IPS-15b (cell line): ENCODE results near the gene NRXN3.

Experiments
- H3K27me3 ChIP-seq: one replicate; pipeline ENCODE4 v1.6.1; 2013; ENCODE audit warnings: low read length; ENCODE audit not compliant: control insufficient read depth, insufficient read depth
- H3K36me3 ChIP-seq: one replicate; pipeline ENCODE4 v1.6.1; 2013; ENCODE audit warnings: low read length; ENCODE audit not compliant: control insufficient read depth, insufficient read depth
- H3K4me1 ChIP-seq: one replicate; pipeline ENCODE4 v1.6.1; 2013; ENCODE audit warnings: mild to moderate bottlenecking, low read length; ENCODE audit not compliant: control insufficient read depth, insufficient read depth
- H3K4me3 ChIP-seq: one replicate; pipeline ENCODE4 v1.5.1; 2013; ENCODE audit warnings: low read depth, low read length
- H3K9ac ChIP-seq: one replicate; pipeline ENCODE4 v1.6.1; 2013; ENCODE audit warnings: low read depth, mild to moderate bottlenecking, low read length
- H3K9me3 ChIP-seq: one replicate; pipeline ENCODE4 v1.6.1; 2013; ENCODE audit warnings: mild to moderate bottlenecking, low read length; ENCODE audit not compliant: control insufficient read depth, insufficient read depth

NRXN3 gene

DNA sequence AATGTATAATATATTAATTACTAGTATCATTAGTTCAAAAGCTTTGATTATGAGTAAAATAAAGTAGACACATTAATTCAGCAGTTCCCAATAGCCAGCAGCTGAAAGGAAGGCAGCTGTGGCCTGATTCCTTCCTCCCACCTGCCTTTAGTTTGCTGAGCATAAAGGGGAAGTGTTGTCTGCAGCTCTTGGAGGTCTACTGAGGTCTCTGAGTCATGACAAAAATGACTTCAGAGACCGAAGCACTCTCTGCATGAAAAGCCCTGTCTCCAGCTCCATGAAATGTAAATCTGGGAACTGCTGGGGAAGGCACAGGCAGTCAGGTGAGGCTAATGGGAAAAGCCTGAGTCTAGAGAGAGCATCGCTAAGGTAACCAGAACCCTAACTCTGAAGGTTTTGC lies 165.4 kb downstream of the NRXN3 start:
- H3K4me3 ChIP-seq, result no peak overlapping the region
- H3K9me3 ChIP-seq, result no peaks in the 10 kb centered on the region
- H3K36me3 ChIP-seq, result no peaks in the 10 kb centered on the region
- no peaks in the 10 kb centered on the region for H3K4me1 ChIP-seq
- no peaks in the 10 kb centered on the region for H3K27me3 ChIP-seq
- no peak overlapping the region for H3K9ac ChIP-seq

DNA sequence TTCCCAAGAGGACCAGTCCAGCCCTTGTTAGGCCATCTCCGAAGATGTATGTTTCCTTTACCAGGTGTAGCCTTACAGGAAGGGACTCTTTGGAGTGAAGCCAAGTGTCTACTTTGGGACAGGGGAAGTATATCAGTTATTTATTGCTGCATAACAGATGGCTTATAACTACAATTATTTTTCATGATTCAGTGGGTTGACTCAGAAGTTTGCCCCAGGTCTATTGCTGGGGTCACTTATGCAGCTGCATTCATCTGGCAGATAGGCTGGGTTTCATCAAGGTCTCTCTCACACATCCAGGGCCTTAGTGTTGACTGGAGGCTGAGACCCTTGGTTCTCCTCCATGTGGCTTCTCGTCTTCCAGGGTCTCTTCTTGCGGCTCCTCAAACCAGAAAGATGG lies 170.1 kb downstream of the NRXN3 start:
- no peaks in the 10 kb centered on the region for H3K9me3 ChIP-seq
- H3K4me1 ChIP-seq, result no peaks in the 10 kb centered on the region
- no peaks in the 10 kb centered on the region for H3K27me3 ChIP-seq
- H3K4me3 ChIP-seq, result no peak overlapping the region
- H3K36me3 ChIP-seq, result no peaks in the 10 kb centered on the region
- H3K9ac ChIP-seq, result no peak overlapping the region

DNA sequence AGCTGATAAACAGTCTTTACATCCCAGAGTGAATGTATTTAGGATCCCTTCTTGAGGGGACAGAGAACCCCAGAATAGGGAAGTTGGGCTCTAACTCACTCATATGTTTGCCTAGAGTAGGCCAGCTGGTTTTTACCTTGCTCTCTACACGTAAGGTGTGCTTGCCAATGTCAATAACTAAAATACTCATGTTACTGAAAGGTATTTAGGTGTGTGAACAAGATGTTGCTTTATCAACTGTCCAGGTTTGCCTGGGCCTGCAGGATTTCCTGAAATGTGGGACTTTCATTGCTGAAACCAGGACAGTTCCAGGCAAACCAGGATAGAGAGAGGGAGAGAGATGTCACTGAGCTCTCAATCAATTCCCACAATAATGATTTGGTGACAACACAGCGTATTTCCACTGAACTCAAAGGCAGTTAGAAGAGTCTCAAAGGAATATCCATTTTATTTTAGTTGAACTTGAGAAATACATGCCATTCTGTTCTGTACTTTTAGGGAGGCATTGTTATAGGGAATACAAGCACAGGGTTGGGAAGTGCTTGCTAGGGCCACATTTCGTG lies 171.7 kb downstream of the NRXN3 start:
- Histone ChIP-seq H3K27me3 (no peaks in the 10 kb centered on the region), H3K36me3 (no peaks in the 10 kb centered on the region), H3K4me3 (no peak overlapping the region), H3K4me1 (no peaks in the 10 kb centered on the region), H3K9ac (no peak overlapping the region), H3K9me3 (no peaks in the 10 kb centered on the region)

DNA sequence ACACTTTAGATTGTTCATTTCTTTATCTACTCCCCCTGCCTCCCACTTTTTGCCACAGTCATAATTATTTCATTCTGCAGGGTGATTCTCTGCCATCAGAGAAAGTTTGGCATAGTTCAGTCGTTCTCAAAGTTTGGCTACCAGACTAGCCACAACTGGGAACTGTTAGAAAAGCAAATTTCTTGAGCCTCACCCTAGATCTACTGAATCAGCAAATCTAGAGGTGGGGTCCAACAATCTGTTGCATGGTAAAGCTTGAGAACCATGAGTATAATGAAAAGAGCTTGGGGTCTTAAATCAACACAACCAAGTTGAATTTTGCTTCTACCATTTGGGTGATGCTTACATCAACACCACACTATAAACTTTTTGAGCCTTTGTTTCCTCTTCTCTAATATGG lies 172.7 kb downstream of the NRXN3 start:
- Histone ChIP-seq H3K9ac (no peak overlapping the region), H3K27me3 (no peaks in the 10 kb centered on the region), H3K4me1 (no peaks in the 10 kb centered on the region), H3K9me3 (no peaks in the 10 kb centered on the region), H3K36me3 (no peaks in the 10 kb centered on the region), H3K4me3 (no peak overlapping the region)

DNA sequence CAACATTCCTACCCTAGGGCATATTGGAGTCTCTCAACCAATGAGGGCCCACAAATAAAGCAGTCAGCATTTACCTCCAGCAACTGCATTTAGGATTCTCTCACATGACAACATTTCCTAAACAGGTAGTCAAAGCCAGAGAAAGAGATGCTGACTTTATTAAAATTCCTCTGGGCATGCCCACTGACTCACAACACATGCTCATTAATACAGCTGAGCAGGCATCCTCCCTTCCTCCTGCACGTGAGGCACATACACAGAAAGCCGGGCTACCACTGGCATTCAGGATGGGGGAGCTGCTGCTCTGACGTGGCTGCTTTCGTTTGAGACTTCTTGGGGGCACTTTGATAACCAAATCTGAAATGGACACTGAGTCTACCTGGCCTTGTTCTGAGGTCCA lies 174.1 kb downstream of the NRXN3 start:
- Histone ChIP-seq H3K4me3 (no peak overlapping the region), H3K27me3 (no peaks in the 10 kb centered on the region), H3K4me1 (no peaks in the 10 kb centered on the region), H3K9ac (no peak overlapping the region), H3K9me3 (no peaks in the 10 kb centered on the region), H3K36me3 (no peaks in the 10 kb centered on the region)

DNA sequence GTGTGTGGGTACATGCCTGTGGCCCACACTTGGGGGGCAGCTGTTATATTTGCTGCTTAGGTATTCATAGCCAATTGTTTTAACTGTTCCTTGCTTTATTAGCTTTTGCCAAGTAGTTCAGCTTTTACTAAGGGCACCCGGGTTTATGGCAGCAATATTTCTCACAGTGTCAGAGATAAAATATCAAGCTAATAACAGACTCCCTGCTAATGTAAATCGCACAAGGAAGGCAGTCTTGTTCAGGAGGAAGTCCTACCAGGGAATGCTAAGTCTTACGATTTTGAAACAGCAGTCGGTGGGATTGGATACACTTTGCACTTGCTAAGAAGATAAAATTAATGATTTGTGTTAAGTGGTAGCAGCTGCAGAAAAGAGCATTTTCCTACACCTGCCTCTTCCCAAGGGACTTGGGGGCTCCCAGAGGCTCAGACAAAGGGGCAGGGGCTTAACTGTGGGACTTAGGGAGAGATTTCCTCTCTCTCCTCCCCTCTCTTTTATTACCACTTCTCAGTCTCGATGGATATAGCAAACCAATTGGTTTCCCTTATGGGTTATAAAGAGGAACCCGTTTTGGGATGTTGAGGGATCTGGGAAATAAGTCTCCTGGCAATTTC lies 175.1 kb downstream of the NRXN3 start:
- H3K4me3 ChIP-seq, result no peak overlapping the region

DNA sequence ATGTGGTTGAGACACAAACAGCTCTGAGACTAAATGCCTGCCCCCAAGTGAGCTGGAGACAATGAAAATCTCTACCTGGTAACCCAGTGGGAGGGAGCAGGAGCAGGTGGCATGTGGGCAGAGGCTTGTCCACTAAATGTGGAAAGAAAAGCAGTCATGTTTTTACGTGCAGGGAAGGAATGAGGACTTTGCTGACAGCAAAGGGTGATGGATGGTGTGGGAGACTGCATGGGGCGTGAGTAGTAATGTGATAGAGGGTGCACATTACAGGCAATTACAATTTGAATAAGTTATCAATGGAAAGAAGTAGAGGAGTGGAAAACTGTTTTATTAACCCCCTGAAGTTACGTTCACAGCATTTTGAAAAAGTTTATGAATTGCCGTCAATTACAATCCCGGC lies 176.6 kb downstream of the NRXN3 start:
- Histone ChIP-seq H3K4me3 (no peak overlapping the region), H3K9me3 (no peaks in the 10 kb centered on the region), H3K9ac (no peak overlapping the region), H3K36me3 (no peaks in the 10 kb centered on the region), H3K4me1 (no peaks in the 10 kb centered on the region), H3K27me3 (no peaks in the 10 kb centered on the region)

More for the DNA sequence above, 175.1 kb downstream of the NRXN3 start:
- Histone ChIP-seq H3K36me3 (no peaks in the 10 kb centered on the region), H3K9me3 (no peaks in the 10 kb centered on the region), H3K9ac (no peak overlapping the region), H3K4me1 (no peaks in the 10 kb centered on the region), H3K27me3 (no peaks in the 10 kb centered on the region)

DNA sequence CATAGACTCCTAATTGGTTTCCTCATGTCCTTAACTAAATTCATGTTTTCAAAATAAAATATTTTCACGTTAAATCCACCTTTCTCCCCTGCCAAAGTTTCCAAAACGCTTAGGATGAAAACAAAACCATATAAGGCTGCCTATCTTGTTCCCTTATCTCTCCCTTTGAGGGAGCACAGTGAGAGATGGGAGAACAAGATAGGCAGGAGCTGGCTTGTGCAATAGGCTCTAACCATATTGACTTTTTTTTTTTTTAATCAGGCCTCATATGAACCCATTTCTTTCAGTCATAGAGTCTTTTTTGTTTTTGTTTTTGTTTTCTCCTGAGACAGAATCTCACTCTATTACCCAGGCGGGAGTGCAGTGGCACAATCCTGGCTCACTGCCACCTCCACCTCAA lies 184.9 kb downstream of the NRXN3 start:
- H3K9me3 ChIP-seq, result no peaks in the 10 kb centered on the region
- H3K4me3 ChIP-seq, result no peak overlapping the region
- H3K4me1 ChIP-seq, result no peaks in the 10 kb centered on the region
- H3K27me3 ChIP-seq, result no peaks in the 10 kb centered on the region
- H3K36me3 ChIP-seq, result no peaks in the 10 kb centered on the region
- no peak overlapping the region for H3K9ac ChIP-seq

DNA sequence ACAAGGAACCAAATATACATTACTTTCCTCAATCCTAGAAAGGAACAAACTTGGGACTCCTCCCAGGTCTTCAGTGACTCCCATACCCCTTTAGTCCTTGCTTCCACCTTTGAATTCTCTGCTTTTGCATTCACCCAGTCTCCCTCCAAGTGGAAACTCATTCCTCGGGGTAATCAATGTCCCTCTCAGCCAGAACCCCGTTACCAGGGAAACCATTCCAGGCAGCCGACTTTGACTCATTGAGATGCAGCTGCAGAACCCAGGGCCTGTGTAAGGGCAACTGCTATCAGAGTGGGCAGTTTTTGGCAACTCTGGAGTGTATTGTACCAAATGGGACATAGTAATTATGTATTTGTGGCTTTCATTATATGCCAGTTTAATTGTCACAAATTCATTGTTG lies 186.2 kb downstream of the NRXN3 start:
- Histone ChIP-seq H3K4me1 (no peaks in the 10 kb centered on the region), H3K27me3 (no peaks in the 10 kb centered on the region), H3K9me3 (no peaks in the 10 kb centered on the region), H3K36me3 (no peaks in the 10 kb centered on the region), H3K9ac (no peak overlapping the region), H3K4me3 (no peak overlapping the region)

DNA sequence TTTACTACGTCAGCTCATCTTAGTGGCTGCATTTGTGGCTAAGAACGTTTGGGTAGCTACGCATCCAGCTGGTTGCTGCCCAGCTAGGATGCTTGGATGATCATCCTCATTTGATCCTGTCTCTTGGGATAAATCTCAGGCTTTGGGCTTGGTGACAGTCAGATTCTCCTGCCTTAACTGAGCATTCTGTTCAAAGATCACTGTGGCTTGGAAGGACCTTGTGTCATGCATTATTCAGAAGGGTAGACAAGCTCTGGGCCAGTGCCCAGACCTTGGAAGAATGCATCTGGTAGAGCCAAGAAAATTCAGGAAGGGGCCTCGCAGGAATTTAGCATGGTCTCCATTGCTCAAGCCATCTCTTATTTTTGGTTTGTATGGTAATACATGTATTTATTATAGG lies 188.4 kb downstream of the NRXN3 start:
- Histone ChIP-seq H3K9me3 (no peaks in the 10 kb centered on the region), H3K27me3 (no peaks in the 10 kb centered on the region), H3K36me3 (no peaks in the 10 kb centered on the region)

DNA sequence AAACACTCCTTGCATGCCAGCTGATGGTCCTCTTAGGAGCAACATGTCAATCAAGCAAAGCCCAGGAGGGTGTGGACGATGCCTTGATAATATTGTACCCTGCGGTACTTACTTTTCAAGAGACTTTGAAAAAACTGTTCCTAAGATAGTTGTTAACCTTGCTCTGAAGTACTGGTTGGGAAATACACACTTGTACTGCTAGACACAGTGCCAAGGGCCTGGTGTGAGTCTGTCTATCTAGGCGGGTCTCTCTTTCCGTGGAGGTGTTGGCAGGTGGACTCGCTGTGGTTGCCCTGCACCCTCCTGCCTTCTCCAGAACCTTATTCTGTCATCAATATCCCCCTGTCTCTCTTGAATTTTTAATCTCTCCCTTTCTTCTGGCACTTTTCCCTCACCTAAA lies 189.4 kb downstream of the NRXN3 start:
- H3K27me3 ChIP-seq, result no peaks in the 10 kb centered on the region
- H3K4me1 ChIP-seq, result no peaks in the 10 kb centered on the region
- no peak overlapping the region for H3K4me3 ChIP-seq
- H3K9ac ChIP-seq, result no peak overlapping the region
- H3K9me3 ChIP-seq, result no peaks in the 10 kb centered on the region
- no peaks in the 10 kb centered on the region for H3K36me3 ChIP-seq

More for the DNA sequence above, 188.4 kb downstream of the NRXN3 start:
- Histone ChIP-seq H3K9ac (no peak overlapping the region), H3K4me3 (no peak overlapping the region), H3K4me1 (no peaks in the 10 kb centered on the region)

DNA sequence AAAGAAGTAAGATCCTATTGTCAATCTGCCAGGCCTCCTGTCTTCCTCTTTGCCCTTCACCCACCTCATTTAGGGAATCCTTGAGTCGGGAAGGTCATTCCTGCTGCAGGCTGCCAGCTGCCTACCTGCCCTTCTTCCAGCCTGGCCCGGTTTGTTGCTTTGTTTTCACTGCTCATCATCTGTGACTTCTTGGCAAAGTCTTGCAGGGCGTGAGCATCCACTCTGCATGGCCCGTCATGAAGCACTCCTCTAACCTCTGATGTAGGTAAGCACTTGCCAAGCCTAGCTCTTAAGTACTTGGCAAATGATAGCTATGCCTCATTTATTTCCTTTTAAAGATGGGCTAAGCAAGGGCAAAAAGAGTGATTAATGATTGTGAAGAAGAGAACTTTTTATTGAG lies 192.8 kb downstream of the NRXN3 start:
- Histone ChIP-seq H3K4me1 (no peaks in the 10 kb centered on the region), H3K9ac (no peak overlapping the region), H3K27me3 (no peaks in the 10 kb centered on the region), H3K36me3 (no peaks in the 10 kb centered on the region), H3K4me3 (no peak overlapping the region), H3K9me3 (no peaks in the 10 kb centered on the region)
